GM23338 (cell line): ENCODE measurements around the gene GNPTG. TPM values are rescaled to one million over a fixed set of nuclear protein-coding genes. Genes with fewer than 3 reads are reported as not detected.

Source experiments
- ATAC-seq: fragments of 200-7000 bp; cut with Tn5 transposase; 3 replicates; pipeline ENCODE4 v1.9.1; 2020
- DNase-seq: peaks from one replicate; pipeline ENCODE4 v3.0.0-alpha.2; 2015; ENCODE audit warnings: low spot score
- H2AFZ ChIP-seq: fragments of 200-600 bp; sonication (generic); 2 replicates; pipeline ENCODE4 v1.8.0; 2016; ENCODE audit warnings: antibody characterized with exemption, mild to moderate bottlenecking, moderate library complexity
- H3F3A ChIP-seq: fragments of 200-600 bp; sonication (generic); replicated peaks from 2 replicates; pipeline ENCODE4 v1.8.0; 2017; ENCODE audit warnings: antibody characterized with exemption, mixed run types, low read depth
- H3K27ac ChIP-seq: fragments of 200-600 bp; sonication (generic); 2 replicates; pipeline ENCODE4 v1.6.1; 2016; ENCODE audit warnings: low read depth
- H3K27me3 ChIP-seq: fragments of 200-600 bp; sonication (generic); 2 replicates; pipeline ENCODE4 v1.8.0; 2016; ENCODE audit warnings: mild to moderate bottlenecking, mixed run types, moderate library complexity; ENCODE audit not compliant: insufficient read depth
- H3K36me3 ChIP-seq: fragments of 200-600 bp; sonication (generic); 2 replicates; pipeline ENCODE4 v1.8.0; 2016; ENCODE audit warnings: mild to moderate bottlenecking; ENCODE audit not compliant: insufficient read depth
- H3K4me1 ChIP-seq: fragments of 200-600 bp; sonication (generic); 2 replicates; pipeline ENCODE4 v1.8.0; 2016; ENCODE audit warnings: mild to moderate bottlenecking, moderate library complexity; ENCODE audit not compliant: insufficient read depth
- H3K4me2 ChIP-seq: fragments of 200-600 bp; sonication (generic); 2 replicates; pipeline ENCODE4 v1.7.1; 2017; ENCODE audit warnings: mixed run types
- H3K4me3 ChIP-seq: fragments of 200-600 bp; sonication (generic); 2 replicates; pipeline ENCODE4 v1.6.1; 2016; ENCODE audit warnings: mixed run types
- H3K79me2 ChIP-seq: fragments of 200-600 bp; sonication (generic); replicated peaks from 2 replicates; pipeline ENCODE4 v1.8.0; 2017; ENCODE audit warnings: mild to moderate bottlenecking; ENCODE audit not compliant: insufficient read depth
- H3K9me2 ChIP-seq: fragments of 200-600 bp; sonication (generic); 2 replicates; pipeline ENCODE4 v1.8.0; 2017; ENCODE audit not compliant: insufficient read depth
- H4K20me1 ChIP-seq: fragments of 200-600 bp; sonication (generic); replicated peaks from 2 replicates; pipeline ENCODE4 v1.8.0; 2017; ENCODE audit warnings: mild to moderate bottlenecking; ENCODE audit not compliant: insufficient read depth
- H3K27ac Mint-ChIP-seq: 2 replicates; pipeline ENCODE4 v1.8.0; 2020; ENCODE audit warnings: inconsistent platforms, mild to moderate bottlenecking, moderate library complexity, mixed read lengths
- H3K27me3 Mint-ChIP-seq: 3 replicates; pipeline ENCODE4 v1.8.0; 2022; ENCODE audit warnings: low read depth, mild to moderate bottlenecking, moderate library complexity, mixed read lengths, inconsistent platforms; ENCODE audit not compliant: insufficient read depth, poor library complexity
- H3K36me3 Mint-ChIP-seq: 3 replicates; pipeline ENCODE4 v1.8.0; 2021; ENCODE audit warnings: low read depth, mild to moderate bottlenecking, inconsistent platforms, moderate library complexity, mixed read lengths
- H3K4me1 Mint-ChIP-seq: 3 replicates; pipeline ENCODE4 v1.8.0; 2020; ENCODE audit warnings: mild to moderate bottlenecking, inconsistent platforms, mixed read lengths
- H3K4me3 Mint-ChIP-seq: 3 replicates; pipeline ENCODE4 v1.8.0; 2021; ENCODE audit warnings: moderate library complexity, mild to moderate bottlenecking, inconsistent platforms, mixed read lengths
- H3K9me3 Mint-ChIP-seq: 3 replicates; pipeline ENCODE4 v1.8.0; 2020; ENCODE audit warnings: moderate library complexity, mild to moderate bottlenecking, inconsistent platforms, mixed read lengths
- CREB1 ChIP-seq: fragments of 250-450 bp; sonication (Bioruptor Pico); IDR thresholded peaks from 2 replicates; pipeline ENCODE4 v1.5.0; 2020; ENCODE audit warnings: low read depth, mild to moderate bottlenecking, moderate library complexity
- CTCF ChIP-seq, 2 experiments: fragments of 200-600 bp in 1 of 2; sonication (generic) in 1 of 2; conservative IDR thresholded peaks; 2 replicates each; pipeline versions ENCODE4 v1.5.1 to v1.6.1; 2016 to 2017; ENCODE audit warnings: antibody characterized with exemption in 2 of 2, low read depth in 2 of 2, mild to moderate bottlenecking in 2 of 2, moderate library complexity in 1 of 2
- ETS1 ChIP-seq: IDR thresholded peaks from 2 replicates; pipeline ENCODE4 v1.6.1; 2016; ENCODE audit warnings: antibody characterized with exemption
- EZH2 ChIP-seq: fragments of 200-600 bp; sonication (generic); IDR thresholded peaks from one replicate; pipeline ENCODE4 v1.8.0; 2017; ENCODE audit warnings: antibody characterized with exemption, mild to moderate bottlenecking, low read depth; ENCODE audit not compliant: unreplicated experiment
- EZH2phosphoT487 ChIP-seq: fragments of 200-600 bp; sonication (generic); IDR thresholded peaks from one replicate; pipeline ENCODE4 v1.8.1; 2018; ENCODE audit warnings: antibody characterized with exemption; ENCODE audit not compliant: unreplicated experiment
- JUNB ChIP-seq: IDR thresholded peaks from one replicate; pipeline ENCODE4 v1.6.1; 2016; ENCODE audit warnings: antibody characterized with exemption; ENCODE audit not compliant: unreplicated experiment
- NANOG ChIP-seq: IDR thresholded peaks from 2 replicates; pipeline ENCODE4 v1.6.1; 2016; ENCODE audit warnings: antibody characterized with exemption, borderline replicate concordance
- POLR2AphosphoS5 ChIP-seq: IDR thresholded peaks from 2 replicates; pipeline ENCODE4 v1.6.1; 2016; ENCODE audit warnings: antibody characterized with exemption, low read depth
- REST ChIP-seq: IDR thresholded peaks from one replicate; pipeline ENCODE4 v1.6.1; 2018; ENCODE audit warnings: antibody characterized with exemption; ENCODE audit not compliant: unreplicated experiment
- STAT1 ChIP-seq: IDR thresholded peaks from one replicate; pipeline ENCODE4 v1.6.1; 2016; ENCODE audit warnings: antibody characterized with exemption; ENCODE audit not compliant: unreplicated experiment
- ZNF114 ChIP-seq: fragments of 250-450 bp; sonication (Bioruptor Pico); IDR thresholded peaks from 2 replicates; pipeline ENCODE4 v1.5.0; 2020; ENCODE audit warnings: mild to moderate bottlenecking, moderate library complexity
- ZNF331 ChIP-seq: fragments of 250-450 bp; sonication (Bioruptor Pico); IDR thresholded peaks from 2 replicates; pipeline ENCODE4 v1.5.0; 2020; ENCODE audit warnings: low read depth, mild to moderate bottlenecking, moderate library complexity
- ZNF462 ChIP-seq: fragments of 250-450 bp; sonication (Bioruptor Pico); IDR thresholded peaks from 2 replicates; pipeline ENCODE4 v1.5.0; 2020; ENCODE audit warnings: mild to moderate bottlenecking, moderate library complexity
- polyA plus RNA-seq: library from polyadenylated mRNA; unstranded; fragments of >200 nt; fragmentation: Nextera tagmentation; extraction: Ambion mirVana; gene quantifications from 2 replicates; pipeline ENCODE4 v1.2.1, GENCODE V29; 2016
- total RNA-seq: library from RNA; depleted of rRNA; stranded (reverse); fragments of >200 nt; shearing (Covaris generic); gene quantifications from 2 replicates; pipeline ENCODE4 v1.2.3, GENCODE V29; 2014

Gene GNPTG
- total and polyA plus RNA-seq, 2 experiments from 2014 or later: 23.3 to 41.0 TPM

GRCh38 chr16:1348441-1348840, 3.3 kb upstream of the GNPTG start:
- no peaks in the 10 kb centered on the region; the same call in 1 of the 2 replicates for H3F3A ChIP-seq
- H3K4me1 ChIP-seq: peaks cover 7% of the 10 kb centered on the region
- no peak for TF ChIP-seq POLR2AphosphoS5
- TF ChIP-seq ZNF114 (CRISPR knock-in tag): no peak
- TF ChIP-seq REST: no peak
- TF ChIP-seq ETS1: no peak
- no peak for TF ChIP-seq JUNB
- no peak for TF ChIP-seq ZNF331
- no peak for TF ChIP-seq STAT1
- no peak for TF ChIP-seq ZNF462 (CRISPR knock-in tag)
- no peak for TF ChIP-seq CREB1
- no peak for TF ChIP-seq NANOG
- TF ChIP-seq EZH2phosphoT487: no peak
- TF ChIP-seq EZH2: no peak
- no peak for TF ChIP-seq CTCF (conservative IDR thresholded peaks at IDR 0.05; ENCODE audit: low read depth in 2 of 2)
- H3K79me2 ChIP-seq: peaks cover 18% of the 10 kb centered on the region
- H3K4me2 ChIP-seq: no peak overlapping the region
- Mint-ChIP-seq H3K27me3 (peaks cover 33% of the 10 kb centered on the region), H3K4me3 (no peak overlapping the region), H3K4me1 (peaks cover 7% of the 10 kb centered on the region), H3K36me3 (peaks cover 4% of the 10 kb centered on the region; the same call in 2 of the 3 replicates), H3K27ac (no peak overlapping the region), H3K9me3 (peaks cover 3% of the 10 kb centered on the region)
- H3K27ac ChIP-seq: no peak overlapping the region
- ATAC-seq (no peak), DNase-seq (no peak)
- no peak overlapping the region for H3K4me3 ChIP-seq
- H2AFZ ChIP-seq: no peak overlapping the region
- no peaks in the 10 kb centered on the region for H3K9me2 ChIP-seq
- no peaks in the 10 kb centered on the region; the same call in 1 of the 2 replicates for H3K36me3 ChIP-seq
- H3K27me3 ChIP-seq: no peaks in the 10 kb centered on the region
- peaks cover 4% of the 10 kb centered on the region; the same call in 1 of the 2 replicates for H4K20me1 ChIP-seq
